ENCODE measurements around the gene CAV1. TPM values are rescaled to one million over a fixed set of nuclear protein-coding genes. Genes with fewer than 3 reads are reported as not detected.
A peak's percentile ranks its signal among the peaks of the same experiment; 100 is the strongest.

CAV1 gene
- total RNA-seq, 2 donors from 2014 or later, result 396 to 398 TPM

- peak overlapping the region in 1 of 2 donors; percentile 79 for H3K27ac ChIP-seq
- H3K4me3 ChIP-seq, result no peak overlapping the region
- no peaks in the 10 kb centered on the region for H3K27me3 ChIP-seq
- no peak for TF ChIP-seq CTCF (IDR thresholded peaks at IDR 0.05)
- H3K4me1 ChIP-seq, result peaks cover 0 to 44% of the 10 kb centered on the region in 2 donors
- no peaks in the 10 kb centered on the region for H3K9me3 ChIP-seq
- no peak for DNase-seq (ENCODE audit: low spot score)
- H3K36me3 ChIP-seq, result no peaks in the 10 kb centered on the region
Observed at GRCh38 chr7:116575853-116576252, 51.0 kb downstream of the CAV1 start.

- DNase-seq (ENCODE audit: low spot score), result no peak
- H3K4me3 ChIP-seq, result no peak overlapping the region
Observed at GRCh38 chr7:116576350-116577319, 51.8 kb downstream of the CAV1 start.

GRCh38 chr7:116577320-116577871, 52.6 kb downstream of the CAV1 start:
- Histone ChIP-seq H3K4me1 (peaks cover 0 to 44% of the 10 kb centered on the region in 2 donors), H3K9me3 (no peaks in the 10 kb centered on the region), H3K36me3 (no peaks in the 10 kb centered on the region), H3K27ac (peak overlapping the region; percentile 64 to 79), H3K27me3 (no peaks in the 10 kb centered on the region), H3K4me3 (no peak overlapping the region)
- no peak for DNase-seq (ENCODE audit: low spot score)
- TF ChIP-seq CTCF (IDR thresholded peaks at IDR 0.05), result no peak

More at GRCh38 chr7:116576350-116577319, 51.8 kb downstream of the CAV1 start:
- H3K27ac ChIP-seq, result peak overlapping the region; percentile 64 to 79
- H3K27me3 ChIP-seq, result no peaks in the 10 kb centered on the region
- peaks cover 0 to 40% of the 10 kb centered on the region in 2 donors for H3K4me1 ChIP-seq
- no peaks in the 10 kb centered on the region for H3K36me3 ChIP-seq
- peak in 1 of 2 donors; percentile 16 for TF ChIP-seq CTCF (IDR thresholded peaks at IDR 0.05)
- H3K9me3 ChIP-seq, result no peaks in the 10 kb centered on the region

GRCh38 chr7:116578526-116578925, 53.7 kb downstream of the CAV1 start:
- Histone ChIP-seq H3K27ac (no peak overlapping the region), H3K27me3 (no peaks in the 10 kb centered on the region), H3K4me3 (no peak overlapping the region), H3K9me3 (no peaks in the 10 kb centered on the region), H3K4me1 (peaks cover 0 to 52% of the 10 kb centered on the region in 2 donors), H3K36me3 (no peaks in the 10 kb centered on the region)
- DNase-seq (ENCODE audit: low spot score), result no peak
- TF ChIP-seq CTCF (IDR thresholded peaks at IDR 0.05), result no peak

DNA sequence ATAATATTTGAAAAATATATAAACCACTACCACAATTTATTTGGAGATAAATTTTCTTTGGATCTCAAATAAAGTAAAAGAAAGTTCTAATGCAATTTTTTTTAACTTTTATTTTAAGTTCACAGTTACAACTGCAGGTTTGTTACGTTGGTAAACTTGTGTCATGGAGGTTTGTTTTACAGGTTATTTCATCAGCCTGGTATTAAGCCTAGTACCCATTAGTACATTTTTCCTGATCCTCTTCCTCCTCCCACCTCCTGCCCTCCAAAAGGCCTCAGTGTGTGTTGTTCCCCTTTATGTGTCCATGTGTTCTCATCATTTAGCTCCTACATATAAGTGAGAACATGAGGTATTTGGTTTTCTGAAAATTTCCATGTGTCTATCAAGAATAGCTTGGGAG, 54.5 kb downstream of the CAV1 start:
- Histone ChIP-seq H3K4me1 (peaks cover 0 to 51% of the 10 kb centered on the region in 2 donors), H3K27ac (no peak overlapping the region), H3K36me3 (no peaks in the 10 kb centered on the region), H3K9me3 (no peaks in the 10 kb centered on the region), H3K27me3 (no peaks in the 10 kb centered on the region), H3K4me3 (no peak overlapping the region)
- DNase-seq (ENCODE audit: low spot score), result no peak
- no peak for TF ChIP-seq CTCF (IDR thresholded peaks at IDR 0.05)

Measured in right atrium auricular region (tissue), 2 donors.